HTERT RPE-1 (cell line): ENCODE data around the gene RASSF1.

Source experiments
- in situ Hi-C: fragments of 300-500 bp; cut with MboI; formaldehyde crosslinking; loops from 4 replicates; pipeline ENCODE4 v1.14.3; 2020; ENCODE audit warnings: low sequenced_read_pairs

RASSF1 gene

DNA sequence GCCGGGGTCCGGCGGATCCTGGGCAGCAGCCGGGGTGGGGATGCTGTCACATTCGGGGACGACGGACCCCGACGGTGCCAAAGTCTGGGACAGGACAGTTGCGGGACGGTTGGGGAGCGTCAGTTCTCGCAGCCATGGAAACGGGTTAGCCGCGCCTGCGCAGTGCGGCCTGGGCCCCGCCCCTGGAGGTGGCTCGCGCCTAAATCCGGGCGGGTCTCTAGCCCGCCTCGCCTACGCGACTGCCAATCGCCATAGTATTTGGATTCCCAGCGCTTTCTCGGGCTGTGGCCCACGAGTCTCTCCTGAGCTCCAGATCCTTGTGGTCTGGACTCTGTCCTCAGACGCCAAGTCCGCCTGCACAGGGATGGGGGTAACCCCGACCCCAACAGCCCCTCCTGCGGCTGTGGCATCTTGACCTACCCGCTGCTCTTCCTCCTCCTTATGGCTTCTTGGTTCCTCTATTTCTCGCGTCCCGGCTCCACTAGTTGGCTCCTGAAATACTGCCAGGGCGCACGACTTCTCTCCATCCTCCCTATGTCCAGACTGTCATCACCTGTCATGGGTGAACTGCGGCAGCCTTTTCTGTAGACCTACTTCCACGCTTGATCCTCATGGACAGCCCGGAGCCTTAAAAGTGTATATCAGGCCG lies 5.1 kb upstream of the RASSF1 start, which contains the start of gene ZMYND10:
Gene ZMYND10, minus strand, starts transcription at position 147 of the 649 bp plus-strand sequence. CDS start 153 bp downstream, outside the sequence.
- in situ Hi-C loops = no loop called here

DNA sequence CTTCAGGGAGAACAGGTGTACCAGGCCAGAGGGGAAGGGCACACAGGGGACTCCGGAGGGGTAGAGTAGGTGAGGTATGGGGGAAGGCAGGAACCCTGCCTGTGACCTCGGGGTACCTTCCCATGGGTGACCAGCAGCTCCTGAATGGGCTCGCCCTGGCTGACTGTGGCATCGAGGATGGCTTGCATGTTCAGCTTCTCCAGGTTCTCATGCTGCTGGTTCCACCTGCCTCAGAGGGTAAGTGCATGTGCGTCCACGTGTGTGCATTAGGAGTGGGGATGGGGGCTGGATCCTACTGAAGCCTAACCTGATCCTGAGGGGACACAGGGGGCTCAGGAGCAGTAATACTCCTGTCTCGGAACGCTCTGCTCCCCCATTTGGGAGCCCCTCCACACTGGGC lies 4.4 kb upstream of the RASSF1 start:
- in situ Hi-C loops = no loop called here

DNA sequence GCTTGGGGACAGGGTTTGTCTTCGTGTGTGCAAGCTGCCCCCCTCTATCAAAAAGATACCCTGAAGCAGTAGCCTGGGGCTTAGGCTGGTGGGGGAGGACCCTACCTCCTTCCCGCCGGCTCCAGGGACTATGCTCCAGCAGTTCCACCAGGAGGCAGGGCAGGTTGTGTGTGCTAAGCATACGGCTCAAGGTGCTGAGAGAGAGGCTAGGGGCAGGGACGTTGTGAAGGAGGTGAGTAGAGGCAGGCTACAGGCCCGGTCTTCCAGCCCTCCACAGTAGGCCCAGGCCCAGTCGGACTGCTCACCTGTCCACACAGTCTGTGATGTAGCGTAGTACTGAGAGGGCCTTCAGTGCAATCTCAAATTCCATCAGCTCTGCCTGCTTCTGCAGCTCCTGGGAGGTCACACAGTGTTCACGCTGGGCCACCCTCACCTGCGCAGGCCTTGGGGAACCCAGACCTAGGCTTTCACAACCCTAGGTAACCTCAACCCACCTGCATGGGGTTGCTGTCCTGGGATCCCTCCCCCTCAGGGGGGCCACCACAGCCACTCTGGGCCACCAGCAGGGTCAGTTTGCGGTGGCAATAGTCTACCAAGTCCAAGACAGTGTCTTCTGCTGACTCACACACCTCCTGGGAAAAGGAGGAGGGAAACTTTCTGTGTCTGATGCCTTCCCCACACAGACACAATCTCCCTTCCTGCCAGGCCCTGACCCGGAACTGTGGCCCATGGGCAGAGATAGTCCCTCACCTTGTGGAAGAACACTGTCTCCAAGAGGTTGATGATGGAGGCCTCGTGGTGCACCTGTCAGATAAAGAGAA lies 2.4 kb upstream of the RASSF1 start:
- in situ Hi-C loops = no loop called here

DNA sequence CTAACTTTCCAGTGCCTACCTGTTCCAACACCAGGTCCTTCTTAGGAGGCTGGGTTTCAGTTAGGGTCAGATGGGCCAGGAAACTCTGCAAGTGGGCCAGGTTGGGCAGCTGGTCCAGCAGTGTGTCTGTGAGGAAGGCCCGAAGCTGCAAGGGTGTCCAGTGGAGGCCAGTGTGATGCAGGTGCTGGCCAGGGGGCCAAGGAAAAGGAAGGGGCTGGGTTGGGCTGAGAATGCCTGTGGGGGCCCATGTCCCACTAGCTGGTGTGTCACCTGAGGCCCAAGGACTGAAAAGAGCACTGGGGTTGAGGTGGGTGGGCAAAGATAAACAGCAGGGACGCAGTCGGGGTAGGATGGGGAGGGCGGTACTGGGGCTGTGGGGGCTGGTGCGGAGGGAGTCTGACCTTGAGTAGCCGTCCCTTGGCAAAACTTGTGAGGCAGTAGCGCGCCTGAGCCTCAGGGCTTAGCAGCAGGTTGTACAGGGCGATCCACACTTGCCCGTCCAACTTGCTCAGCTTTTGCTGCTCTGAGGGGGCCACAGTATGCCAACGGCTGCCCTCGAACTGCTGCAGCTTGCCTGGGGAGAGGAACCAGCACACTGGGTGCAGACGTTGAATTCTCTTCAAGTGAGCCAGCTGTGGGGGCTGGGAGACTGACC lies 1.5 kb upstream of the RASSF1 start:
- in situ Hi-C loops = no loop called here

DNA sequence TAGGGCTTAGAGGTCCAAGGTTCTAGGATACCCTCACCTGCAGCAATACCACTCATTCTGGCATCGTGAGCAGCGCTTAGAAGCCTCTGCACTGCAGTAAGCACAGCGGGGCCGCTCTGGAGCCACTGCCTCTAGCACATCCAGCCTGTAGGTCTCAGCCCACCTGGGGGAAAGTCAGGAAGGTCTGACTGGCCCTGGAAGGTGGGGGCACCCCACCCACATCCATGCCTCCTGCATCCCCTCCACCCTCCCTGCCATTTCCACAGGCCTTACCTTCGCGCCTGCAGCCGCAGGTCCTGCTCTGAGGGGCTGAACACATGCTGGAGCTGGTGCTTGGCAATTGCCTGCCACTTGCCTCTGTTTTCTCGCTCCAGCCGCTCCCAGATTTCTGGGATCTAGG lies 901 bp upstream of the RASSF1 start:
- in situ Hi-C loops = no loop called here

DNA sequence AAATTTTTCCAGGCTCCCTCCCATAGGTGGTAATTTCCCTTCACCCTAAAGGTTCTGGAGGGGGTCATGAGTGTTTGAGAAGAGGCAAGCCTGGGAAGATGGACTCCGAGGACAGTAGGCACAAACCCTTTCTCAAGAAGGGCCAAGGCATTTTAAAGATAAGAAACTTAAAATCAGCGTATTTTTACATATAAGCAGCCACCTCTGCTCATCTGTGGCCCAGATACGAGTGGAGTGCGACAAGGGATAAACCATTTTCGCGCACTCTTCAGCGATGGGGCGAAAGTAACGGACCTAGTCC lies 539 bp downstream of the RASSF1 start:
- in situ Hi-C loops = no loop called here

- in situ Hi-C loops = no loop called here
Observed at GRCh38 chr3:50339485-50340146, 1.0 kb downstream of the RASSF1 start.

DNA sequence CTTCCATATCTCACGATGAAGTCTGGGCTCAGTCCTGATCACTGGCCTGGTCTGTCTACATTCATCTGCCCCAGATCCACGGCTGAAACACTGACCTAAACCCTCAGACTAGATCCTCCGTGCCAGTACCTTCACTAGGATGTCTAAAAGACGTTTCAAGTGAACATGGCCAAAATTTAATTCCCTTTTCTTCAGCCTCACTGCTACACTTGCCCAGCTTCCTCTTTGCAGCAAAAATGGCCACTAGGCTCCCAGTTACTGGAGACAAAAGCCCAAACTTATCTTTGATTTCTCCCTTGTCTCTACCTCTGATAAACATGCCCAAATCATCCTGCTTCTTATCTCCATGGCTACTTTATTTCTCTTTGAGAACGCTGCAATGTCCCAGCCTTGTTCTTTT lies 1.7 kb downstream of the RASSF1 start:
- in situ Hi-C loops = no loop called here

GRCh38 chr3:50337175-50337861 lies 3.3 kb downstream of the RASSF1 start:
- in situ Hi-C loops = no loop called here

DNA sequence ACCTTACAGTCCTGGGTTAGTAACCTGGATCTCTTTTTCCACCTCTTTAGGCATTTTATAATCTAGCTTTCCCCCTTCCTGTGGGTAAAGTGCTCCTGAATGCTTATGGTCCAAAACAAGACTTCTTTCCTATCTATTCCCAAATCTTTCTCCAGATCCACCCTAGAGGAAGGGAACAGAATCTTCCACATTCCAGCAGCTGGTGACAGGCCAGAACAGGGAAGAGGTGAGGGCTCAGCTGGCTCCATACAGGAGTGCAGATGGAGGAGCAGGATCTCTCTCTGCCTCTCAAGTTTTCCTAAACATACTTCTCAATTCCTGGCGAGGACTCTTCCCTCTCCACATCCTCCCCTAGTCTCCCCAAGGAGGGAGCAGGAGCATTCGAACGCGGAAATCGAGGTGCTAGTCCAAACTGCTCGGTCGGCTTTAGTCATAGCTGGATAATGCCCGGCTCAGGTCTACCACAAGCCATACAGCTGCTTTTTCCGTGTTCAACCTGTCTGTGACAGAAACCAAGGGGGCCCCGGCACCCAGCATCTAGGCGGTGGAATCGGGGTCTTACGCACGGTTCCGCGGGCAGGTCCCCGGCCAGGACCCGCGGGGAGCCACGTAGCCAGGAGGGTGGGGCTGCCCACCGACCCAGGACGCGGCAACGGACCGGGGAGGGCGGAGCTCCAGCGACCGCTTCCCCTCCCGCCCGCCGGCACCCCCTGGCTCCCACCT lies 4.0 kb downstream of the RASSF1 start:
- in situ Hi-C loops = no loop called here

- in situ Hi-C loops = no loop called here
Observed at GRCh38 chr3:50334339-50335075, 6.1 kb downstream of the RASSF1 start.

DNA sequence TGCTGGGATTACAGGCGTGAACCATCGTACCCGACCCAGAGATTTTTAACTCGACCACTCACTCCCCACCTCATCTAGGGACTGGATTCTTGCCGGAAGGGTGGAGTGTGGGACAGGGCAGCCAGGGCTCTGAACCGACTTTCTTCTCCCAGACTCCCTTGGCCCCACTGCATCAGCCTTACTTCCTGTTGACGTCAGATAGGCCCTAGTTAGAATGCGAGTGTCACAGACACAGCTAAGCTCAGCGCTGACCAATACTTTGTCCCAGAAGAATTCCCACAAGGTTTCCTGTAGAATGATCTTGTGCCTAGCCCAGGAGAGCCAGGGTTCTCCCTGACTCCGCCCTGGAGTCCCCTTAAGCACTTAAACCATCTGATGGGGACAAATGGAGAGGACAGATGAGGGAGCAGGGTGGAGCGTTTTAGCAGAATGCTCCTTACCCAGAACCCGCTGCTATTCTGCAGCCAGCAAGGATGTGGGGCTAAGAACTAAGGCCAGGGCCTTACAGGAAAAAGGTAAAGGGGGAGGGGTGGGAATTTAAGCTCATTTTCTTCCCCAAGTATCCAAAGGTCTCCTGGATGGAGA lies 6.8 kb downstream of the RASSF1 start:
- in situ Hi-C loops = no loop called here

DNA sequence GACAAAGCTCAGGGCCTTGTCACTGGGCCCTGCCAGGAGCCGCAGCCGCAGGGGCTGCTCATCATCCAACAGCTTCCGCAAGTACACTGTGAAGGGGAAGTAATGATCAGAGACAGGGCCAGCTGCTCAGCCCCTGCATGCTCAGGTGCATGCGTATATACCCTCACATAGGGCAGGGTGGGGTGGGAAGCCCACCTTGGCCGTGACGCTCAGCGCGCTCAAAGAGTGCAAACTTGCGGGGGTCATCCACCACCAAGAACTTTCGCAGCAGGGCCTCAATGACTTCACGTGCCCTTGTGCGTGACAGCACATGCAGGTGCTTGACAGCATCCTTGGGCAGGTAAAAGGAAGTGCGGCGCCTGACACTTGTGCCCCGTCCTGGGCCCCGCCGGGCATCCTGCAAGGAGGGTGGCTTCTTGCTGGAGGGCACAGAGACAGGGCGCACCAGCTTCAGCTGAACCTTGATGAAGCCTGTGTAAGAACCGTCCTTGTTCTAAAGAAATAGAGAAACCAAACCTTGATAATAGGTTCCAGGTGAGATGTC lies 9.2 kb downstream of the RASSF1 start:
- in situ Hi-C loops = no loop called here

GRCh38 chr3:50330330-50330729 lies 10.3 kb downstream of the RASSF1 start:
- in situ Hi-C loops = no loop called here

DNA sequence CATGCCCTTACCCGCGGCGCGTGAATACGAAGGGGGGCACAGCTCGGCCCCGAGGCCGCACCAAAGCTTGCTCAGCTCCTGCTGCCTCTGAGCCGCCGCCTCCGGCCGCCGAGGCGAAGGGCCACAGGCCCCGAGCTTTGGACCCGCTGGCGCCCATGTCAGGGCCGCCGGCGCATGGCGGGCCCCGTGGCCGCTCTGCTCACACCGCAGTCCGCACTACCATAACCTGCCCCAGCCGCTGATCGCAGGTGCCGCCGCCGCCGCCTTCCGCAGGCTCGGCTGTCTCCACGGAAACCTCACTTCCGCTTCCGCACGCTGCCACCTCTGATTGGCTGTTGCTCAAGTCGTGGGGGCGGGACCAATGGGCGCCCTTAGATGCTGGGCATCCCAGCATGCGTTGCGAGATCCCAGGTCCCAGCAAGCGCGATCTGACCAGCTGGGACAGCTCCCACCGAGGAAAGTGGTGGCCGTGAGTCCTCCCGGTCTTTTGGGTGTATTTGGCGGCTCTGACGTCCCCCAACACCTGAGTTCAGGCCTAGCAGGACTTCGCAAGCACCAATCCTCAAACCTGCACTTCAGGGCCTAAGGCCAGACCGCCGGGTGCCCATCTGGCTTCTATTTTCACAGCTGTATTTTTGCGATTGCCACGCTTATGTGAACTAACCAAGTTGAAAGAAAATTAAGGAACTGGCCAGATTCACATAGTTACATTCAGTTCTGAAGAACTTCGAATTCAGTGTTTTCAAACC lies 12.5 kb downstream of the RASSF1 start, which contains the start of gene TUSC2:
Gene TUSC2, minus strand, starts transcription at position 281 of the 749 bp plus-strand sequence. Its CDS starts 124 bp downstream, at position 157.
- in situ Hi-C loops = no loop called here

- in situ Hi-C loops = no loop called here
Observed at GRCh38 chr3:50327129-50327528, 13.5 kb downstream of the RASSF1 start.

DNA sequence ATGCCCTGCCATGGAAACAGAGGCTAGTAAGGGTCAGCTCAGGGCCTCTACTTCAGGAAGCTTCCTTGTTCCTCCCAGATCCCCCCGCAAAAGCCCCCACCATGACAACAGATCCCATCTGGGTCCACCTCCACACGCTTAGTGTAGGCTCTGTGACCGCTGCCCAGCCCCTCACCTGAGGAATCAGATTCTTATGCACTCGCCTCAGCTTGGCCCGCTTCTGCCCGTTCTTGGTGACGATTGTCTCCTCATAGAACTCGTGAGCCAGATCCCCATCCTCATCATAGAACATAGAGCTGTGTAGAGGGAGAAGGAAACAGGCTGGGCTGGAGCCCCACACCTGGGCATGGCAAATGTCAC lies 14.5 kb downstream of the RASSF1 start:
- in situ Hi-C loops = no loop called here

DNA sequence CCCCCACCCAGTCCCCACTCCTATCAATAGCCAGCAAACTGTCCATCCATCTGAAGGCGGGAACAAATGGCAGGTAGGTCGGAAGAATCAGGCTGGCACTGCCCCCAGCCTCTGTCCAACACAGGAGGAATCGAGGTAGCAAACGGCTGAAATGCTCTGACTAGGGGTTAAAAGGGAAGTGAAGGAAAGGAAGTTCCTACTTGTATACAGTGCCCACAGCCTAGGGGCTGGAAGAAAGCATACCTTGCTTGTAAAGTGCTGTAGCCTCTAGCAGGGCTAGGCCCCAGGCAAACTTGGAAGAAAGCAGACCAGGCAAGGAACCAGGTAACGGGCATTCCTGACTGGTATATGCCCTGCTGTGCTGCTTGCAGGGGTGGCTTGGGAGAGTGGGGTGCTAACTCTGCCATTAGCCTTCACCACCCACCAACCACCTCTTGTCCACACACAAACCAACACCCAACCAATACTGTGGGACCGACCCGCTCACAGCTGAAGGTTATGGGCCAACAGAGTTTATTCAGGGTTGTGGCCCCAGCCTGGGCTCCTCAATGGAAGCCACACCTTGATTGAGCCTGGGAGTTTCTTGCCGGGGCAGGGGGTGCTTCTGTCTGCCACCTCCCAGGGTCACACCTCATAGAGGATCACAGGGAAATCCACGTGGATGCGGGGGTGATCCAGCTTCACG lies 15.0 kb downstream of the RASSF1 start:
- in situ Hi-C loops = no loop called here
